KG1 (cell line): ENCODE data around the gene SYNGR1.
"Not testable (repeated sequence)": the region's sequence is repeated elsewhere in the genome, so short reads cannot be mapped to it uniquely, and the experiment has no call there.

Source experiments
- DNase-seq: peaks from one replicate; lab custom pipeline; 2025; lab: John Stamatoyannopoulos, UW

The SYNGR1 gene

DNA sequence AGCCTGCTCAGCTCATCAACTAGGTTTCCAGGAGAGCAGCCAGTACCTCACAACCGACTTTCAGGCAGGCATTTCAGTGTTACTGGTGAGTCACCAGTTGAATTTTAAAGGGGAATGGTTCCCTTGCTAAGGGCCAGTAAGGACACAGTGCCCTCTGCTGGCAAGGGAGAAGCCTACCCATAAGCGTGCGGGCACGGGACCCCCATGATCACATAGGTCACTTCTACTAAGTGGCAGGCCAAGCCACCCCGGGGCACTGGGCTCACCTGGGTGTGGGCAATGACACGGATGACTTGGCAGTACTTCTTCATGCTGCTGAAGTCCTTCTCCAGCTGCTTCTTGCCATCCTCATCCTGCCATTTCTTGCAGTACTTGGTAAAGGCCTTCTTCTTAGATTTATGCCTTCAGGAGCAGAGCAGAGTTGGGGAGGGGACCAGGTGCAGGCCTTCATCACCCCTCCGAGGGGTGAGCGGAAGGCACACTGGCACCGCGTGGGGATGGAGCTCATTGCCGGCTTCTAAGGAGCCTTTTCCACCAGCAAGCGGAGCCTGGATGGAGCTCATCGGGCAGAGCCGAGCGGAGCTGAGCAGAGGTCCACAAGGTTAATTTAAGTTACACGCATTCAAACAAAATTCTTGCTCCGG is 33.2 kb upstream of the SYNGR1 start:
- DNase-seq, result peak; percentile 54

DNA sequence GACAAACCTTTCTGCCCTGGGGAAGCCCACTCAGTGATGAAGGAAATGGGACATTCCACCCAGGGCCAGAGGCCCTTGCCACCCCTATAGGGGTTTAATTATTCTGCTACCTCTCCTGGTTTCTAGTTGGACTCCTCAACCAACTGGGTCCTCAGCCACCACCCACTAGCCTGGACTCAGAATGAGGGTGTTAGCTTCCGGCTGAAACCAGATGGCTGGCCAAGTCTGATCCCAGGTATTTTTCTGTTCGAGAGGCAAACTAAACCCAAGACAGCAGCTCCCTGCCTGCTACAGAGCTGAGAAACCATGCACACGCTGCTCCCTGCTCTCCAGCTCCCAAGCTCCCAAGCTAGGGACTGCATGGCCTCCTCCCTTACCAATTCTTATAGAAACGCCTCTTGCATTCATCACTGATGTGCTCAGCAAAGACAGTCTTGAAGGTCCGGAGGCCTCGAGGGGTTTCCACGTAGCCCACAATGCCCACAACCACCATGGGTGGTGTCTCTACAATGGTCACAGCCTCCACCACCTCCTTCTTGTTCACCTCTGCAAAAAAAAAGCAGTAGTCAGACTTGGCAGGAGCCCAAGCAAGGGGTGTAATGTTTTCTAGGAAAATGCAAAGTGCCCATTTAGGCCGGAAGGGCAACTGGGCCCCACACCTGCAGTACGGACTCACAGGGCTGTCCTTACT is 32.6 kb upstream of the SYNGR1 start:
- DNase-seq, result no peak

DNA sequence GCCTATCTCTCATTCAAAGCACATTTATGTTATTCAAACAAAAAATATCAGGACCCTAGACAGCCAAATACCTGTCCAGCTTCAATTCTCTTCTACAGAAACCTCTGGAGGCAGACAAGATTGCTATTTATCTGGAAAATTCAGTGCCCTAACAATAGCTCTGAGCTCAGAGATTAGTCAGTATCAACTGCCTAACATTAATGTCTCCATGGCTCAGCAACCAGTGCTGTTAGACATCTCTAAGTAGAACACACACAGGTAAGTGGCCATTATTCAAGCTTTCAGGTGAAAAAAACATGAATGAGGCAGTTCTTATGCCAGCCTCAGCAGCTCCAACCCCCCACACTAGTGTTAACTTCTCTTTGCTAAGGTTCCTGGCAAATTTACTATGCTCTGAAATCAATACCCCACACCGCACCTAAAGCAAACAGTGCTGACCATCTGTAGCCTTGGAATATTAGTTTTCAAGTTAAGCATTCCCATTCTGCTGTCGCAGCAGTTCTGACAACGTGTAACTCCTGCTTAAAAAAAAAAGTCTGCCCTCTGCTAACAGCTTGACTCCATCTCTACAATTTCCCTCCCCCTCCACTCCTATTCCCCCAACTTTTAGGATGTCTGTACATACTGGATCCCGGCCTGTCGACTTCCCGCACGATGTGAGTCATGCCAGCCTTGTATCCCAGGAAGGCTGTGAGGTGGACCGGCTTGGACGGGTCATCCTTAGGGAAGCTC is 31.9 kb upstream of the SYNGR1 start:
- DNase-seq, result no peak

DNA sequence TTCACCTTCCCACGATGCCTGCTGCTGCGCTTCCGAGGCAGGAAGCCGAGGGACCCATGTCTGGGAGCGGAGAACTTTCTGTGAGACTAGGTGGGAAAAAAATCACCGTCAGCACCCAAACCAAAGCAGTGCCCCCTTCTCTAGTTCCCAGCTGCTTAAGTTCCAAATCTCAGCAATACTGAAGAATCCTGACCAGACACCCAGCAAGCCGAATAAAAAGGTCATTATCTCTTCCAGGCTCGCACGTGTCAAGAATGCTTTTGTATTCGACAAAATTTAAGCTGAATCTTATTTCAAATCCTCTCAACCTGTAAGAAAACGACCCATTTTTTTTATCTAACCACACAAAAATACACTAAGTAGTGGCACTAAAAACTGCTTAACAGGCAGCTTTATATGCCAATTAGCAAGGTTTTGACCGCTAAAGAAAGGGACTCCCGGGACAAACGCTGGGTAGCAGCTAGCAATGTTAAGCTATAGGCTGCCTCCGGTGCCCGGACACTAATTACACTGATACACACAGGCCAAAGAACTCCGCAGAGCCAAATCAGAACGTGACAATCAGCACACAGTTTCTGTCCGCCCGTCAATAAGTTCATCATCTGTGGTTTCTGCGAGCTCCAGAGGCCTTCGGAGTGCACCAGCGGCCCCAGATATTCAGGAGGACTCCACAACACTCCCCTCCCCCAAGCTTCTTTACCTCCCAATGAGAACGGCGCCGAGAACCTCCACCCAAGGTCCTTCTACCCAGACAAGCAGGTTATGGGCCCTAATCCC is 31.1 kb upstream of the SYNGR1 start:
- DNase-seq, result no peak

DNA sequence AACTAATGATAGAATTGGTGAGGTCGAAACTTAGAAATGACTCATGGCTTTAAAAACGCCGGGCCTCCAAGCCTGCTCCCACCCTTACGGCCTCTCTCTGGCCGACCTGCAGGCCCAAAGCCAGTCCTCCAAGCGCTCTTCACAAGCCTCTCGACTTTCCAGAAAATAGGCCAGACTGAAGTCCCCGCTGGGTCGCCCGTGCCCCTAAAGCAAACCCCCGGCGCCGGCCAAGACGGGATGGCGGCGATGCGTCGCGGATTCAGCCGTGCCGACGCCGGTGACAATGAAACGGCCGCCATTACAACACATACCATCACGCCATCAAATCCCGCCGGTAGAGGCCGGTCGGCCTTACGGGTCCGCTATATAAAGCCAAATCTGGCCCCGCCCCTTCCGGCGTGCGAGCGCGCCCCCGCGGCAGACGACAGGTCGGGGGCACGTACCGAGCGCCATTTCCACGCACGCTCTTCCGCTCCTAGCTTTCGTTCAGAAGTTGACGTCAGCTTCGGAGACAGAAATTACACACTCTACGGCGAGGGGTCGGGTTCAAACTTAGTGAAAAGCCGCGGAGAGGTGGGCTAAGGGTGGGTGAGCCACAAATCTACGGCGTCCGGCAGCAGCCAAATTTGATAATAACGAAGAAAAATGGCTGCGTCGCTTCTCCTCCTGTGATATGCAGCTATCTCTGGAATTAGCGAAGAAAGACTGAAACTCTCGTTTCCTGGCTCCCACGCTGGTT is 30.3 kb upstream of the SYNGR1 start, which contains the start of gene RPL3:
RPL3 (minus strand) TSS at position 340 of the 739 bp plus-strand sequence; CDS start at position 314, 26 bp downstream.
- peak; percentile 93 for DNase-seq

DNA sequence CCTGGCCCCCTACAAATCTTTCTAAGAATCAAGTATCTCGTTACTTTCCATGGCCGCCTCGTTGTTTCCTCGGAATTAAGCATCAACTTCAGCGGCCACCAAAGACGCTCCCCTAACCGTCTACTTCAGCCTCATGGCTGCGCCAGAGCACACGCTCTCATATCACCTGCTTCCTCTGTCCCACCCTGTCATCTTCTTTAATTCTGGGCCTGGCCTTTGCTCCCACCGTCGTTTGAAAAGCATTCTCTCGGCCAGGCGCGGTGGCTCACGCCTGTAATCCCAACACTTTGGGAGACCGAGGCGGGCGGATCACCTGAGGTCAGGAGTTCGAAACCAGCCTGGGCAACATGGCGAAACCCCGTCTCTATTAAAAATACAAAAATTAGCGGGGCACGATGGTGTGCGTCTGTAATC is 29.2 kb upstream of the SYNGR1 start:
- DNase-seq, result not testable (repeated sequence)

DNA sequence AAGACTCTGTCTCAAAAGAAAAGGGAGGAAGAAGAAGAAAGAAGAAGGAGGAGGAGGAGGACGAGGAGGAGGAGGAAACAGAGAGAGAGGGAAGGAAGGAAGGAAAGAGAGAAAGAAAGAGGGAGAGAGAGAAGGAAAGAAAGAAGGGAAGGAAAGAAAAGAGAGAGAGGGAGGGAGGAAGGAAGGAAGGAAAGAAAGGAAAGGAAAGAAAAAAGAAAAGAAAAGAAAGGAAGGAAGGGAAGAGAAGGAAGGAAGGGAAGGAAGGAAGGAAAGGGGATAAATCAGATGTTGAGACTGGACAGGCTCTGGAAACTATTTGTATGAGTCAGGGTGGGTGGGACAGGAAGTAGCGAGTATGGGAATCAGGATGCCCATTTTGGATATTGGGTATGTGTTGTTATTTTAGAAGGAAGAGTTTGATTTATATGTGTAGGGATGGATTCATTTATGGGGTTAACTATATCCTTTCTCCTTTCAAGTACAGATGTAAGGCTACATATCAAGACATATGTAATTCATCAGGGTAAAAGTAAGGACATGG is 24.3 kb upstream of the SYNGR1 start:
- no peak for DNase-seq

DNA sequence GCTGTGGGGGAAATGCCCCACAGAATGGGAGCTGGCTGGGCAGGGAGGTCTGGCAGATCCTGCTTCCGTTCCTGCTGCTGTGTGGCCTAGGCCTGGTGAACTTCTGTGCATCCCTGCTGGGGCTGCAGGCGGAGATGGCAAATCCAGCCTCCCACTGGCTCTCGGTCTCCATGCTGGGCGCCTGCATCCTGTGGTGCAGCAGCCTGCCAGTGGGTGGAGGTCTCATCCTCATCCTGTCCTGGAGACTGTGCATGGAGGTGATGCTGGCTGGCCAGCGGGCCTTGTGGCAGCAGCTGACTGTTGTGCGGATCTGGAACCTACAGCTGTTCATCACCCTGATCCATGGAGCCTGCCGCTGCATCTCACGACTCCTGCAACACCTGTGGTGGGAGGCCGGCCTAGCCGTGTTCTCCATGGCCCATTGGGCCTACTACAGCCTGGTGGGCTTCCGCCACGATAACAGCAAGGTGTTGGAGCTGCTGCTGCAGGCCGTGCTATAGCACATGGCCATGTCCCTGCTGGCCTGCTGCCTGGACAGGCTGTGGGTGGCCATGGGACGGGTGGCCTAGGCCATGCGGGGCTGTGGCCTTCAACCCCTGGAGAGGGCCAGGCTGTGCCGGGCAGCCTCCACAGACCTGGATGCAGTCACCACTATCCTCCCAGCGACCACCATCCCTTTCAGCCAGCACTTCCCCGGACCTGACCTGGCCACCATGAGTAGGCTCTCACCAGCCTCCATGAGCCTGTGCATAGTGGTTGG is 21.6 kb upstream of the SYNGR1 start:
- DNase-seq, result no peak

DNA sequence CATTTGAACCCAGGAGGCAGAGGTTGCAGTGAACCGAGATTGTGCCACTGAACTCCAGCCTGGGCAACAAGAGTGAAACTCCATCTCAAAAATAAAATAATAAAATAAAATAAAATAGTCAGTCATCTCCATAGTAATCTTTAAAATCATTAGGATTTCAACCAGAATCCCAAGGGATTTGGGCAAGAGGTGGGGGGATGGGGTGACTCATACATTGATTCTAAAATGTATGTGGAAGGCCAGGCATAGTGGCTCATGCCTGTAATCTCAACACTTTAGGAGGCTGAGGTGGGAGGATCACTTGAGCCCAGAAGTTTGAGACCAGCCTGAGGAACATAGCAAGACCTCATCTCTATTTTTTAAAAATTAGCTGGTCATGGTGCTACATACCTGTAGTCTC is 19.2 kb upstream of the SYNGR1 start:
- not testable (repeated sequence) for DNase-seq

DNA sequence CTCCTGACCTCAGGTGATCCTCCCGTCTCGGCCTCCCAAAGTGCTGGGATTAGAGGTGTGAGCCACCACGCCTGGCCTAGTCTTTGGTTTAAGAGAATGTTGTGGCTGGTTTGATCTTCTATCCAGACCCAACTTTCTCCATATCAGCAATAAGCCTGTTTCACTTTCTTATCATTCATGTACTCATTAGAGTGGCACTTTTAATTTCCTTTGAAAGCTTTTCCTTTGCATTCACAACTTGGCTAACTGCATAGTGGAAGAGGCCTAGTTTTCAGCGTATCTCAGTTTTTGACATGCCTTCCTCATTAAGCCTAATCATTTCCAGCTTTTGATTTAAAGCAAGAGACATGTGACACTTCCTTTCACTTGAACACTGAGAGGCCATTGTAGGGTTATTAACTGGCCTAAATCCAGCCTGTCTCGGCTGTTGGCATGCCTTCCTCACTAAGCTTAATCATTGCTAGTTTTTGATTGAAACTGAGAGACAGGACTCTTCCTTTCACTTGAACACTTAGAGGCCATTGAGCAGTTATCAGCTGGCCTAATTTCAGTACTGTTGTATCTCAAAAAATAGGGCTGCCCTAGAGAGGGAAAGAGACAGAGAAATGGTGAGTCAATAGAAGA is 17.2 kb upstream of the SYNGR1 start:
- DNase-seq, result no peak

DNA sequence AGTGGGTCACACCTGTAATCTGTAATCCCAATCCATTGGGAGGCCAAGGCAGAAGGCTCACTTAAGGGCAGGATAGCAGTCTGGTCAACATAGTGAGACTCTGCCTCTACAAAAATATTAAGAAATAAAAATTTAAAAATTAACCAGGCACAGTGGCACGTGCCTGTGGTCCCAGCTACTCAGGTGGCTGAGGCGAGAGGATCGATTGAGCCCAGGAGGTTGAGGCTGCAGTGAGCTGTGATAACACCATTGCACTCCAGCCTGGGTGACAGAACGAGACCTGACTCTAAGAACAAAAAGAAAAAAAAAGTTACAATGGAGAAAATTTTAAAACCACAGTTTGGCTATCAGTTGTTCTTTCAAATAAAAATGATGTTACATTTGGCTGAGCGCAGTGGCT is 13.4 kb upstream of the SYNGR1 start:
- no peak for DNase-seq

DNA sequence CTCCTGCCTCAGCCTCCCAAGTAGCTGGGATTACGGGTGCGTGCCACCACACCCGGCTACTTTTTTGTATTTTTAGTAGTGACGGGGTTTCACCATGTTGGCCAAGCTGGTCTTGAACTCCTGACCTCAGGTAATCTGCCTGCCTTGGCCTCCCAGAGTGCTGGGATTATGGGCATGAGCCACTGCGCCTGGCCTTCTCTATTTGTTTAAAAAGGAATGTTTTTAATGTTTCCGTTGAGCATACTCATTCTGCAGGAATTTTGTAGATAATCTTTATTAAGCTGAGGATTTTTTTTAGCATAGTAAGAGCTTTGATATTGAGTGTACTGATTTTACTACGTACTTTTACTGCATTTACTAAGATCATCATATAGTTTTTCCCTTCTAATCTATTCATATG is 10.0 kb upstream of the SYNGR1 start:
- DNase-seq, result not testable (repeated sequence)

DNA sequence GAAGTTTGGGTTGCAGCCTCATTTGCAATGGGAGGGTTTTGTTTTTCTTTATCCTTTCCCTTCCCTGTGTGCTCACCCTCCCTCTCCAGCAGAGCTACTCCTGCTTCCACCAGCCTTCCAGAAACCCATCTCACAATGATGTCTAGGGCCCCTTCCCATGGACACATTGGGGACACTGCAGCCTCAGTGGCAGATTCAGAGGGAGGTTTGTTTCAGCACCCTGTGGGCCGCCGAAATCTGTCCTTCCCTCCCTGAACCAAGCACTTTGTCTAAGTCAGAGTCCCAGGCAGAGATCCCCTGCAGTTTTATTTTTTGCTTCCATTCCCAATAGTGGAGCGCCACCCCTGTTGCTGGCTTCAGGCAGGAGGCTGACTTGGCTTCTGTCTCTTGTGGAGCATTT is 8.6 kb upstream of the SYNGR1 start:
- DNase-seq, result no peak

DNA sequence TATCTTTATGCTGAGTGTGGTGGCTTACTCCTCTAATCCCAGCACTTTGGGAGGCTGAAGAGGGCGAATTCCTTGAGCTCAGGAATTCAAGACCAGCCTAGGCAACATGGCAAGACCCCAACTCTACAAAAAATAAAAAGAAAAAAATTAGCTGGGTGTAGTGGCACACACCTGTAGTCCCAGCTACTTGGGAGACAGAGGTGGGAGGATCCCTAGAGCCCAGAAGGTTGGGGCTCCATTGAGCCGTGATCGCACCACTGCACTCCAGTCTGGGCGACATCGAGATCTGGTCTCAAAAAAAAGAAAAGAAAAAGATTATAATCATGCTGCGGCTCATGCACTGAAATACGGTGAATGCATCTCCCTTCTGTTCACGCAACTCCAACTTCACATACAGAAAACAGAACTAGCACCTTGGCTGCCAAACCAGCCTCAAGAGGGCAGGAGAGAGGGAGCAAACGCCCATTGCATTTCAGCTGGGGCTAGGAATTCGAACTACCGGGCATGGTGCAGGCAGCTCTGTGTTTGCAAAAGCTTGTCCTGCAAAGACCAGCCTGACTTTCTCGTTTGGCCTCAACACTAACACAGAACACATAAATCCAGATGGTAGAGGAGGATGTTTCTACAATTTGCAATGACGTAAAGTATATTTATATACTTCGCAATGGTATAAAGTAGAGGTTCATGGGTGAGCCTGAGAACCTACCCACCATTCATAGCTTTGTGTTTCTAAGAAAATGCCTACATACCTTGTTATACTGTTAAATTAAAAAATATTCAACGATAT is 6.3 kb upstream of the SYNGR1 start:
- peak; percentile 19 for DNase-seq

DNA sequence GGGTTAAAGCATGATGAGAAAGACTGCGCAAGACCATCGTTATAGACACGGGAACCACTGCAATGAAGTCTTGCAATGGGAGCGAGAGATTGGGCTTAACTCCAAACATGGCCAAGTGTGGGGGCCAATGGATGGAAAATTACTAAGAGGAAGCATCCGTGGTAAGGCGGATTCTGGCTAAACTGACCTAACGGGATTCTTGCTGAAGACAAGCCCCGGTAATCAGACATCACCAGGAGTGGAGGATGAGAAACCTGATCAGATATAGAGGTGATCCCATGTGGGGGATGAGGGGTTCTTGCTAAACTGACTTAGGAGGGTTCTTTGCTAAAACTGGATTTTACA is 5.8 kb upstream of the SYNGR1 start:
- no peak for DNase-seq

DNA sequence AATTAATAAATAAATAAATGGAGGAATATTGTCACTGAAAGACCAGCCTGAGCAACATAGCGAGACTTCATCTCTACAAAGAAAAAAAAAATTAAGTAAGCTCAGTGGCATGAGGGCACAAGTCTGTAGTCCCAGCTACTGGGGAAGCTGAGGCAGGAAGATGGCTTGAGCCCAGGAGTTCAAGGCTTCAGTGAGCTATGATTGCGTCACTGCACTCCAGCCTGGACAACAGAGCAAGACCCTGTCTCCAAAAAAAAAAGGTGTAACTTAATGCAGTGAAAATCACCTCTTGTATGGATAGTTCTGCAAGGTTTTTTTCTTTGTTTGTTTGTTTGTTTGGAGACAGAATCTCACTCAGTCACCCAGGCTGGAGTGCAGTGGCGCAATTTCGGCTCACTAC is 4.6 kb upstream of the SYNGR1 start:
- DNase-seq, result no peak

DNA sequence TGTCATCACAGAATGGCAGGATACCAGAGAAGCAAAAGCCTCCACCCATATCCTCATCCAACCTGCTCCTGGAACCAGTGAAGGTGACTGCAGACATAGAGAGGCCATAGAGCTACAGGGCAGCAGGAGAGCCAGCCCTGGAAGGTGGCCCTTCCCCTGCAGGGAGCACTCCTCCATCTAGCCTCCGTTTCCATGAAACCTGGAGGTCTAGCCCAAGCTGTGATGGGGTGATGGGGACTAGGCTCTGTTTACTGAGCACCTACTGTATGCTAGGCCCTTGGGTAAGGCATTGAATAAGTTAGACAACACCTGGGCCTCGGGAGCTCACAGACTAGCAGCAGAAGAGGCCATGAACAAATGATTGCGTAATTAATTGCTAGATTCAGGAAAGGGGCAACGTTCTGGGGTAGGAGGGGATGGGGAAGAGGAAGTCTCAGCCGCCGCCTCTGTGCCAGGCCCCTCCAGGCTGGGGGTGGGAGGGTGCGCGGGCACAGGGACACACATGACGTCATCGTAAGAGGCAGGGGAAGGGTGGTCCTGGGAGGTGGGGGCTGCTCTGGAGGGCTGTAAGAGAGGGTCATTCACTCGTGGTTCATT is 784 bp upstream of the SYNGR1 start:
- DNase-seq, result no peak

DNA sequence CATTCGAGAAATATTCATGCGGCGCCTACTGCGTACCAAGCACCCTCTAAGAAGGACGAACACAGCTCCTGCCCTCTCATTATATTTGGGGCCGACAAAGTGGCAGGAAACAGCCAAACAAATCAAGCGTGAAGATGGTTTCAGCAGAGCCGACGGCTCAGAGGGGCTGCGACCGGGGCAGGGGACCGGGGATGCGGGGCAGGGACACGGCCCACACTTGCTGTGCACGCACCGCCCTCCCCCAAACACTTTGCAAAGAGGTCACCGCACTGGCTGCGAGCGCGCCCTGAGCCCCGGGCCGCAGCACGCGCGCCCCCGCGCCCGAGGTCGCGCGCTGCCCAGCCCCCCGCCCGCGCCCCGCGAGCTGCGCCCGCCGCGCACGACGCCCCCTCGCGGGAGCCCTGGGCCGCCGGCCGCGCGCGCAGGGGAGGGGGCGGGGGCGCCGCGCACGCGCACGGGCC is 255 bp upstream of the SYNGR1 start:
- DNase-seq, result no peak
